Neural cell (in vitro differentiated cells): Measurements from ENCODE around the gene TBC1D16. TPM values are rescaled to one million over a fixed set of nuclear protein-coding genes. Genes with fewer than 3 reads are reported as not detected.

Experiments
- H2AFZ ChIP-seq: fragments of 200-600, 300-800 bp; sonication (generic), shearing (Covaris generic); 2 replicates; pipeline ENCODE4 v1.6.0; 2014; ENCODE audit warnings: low read depth, mild to moderate bottlenecking, antibody characterized with exemption, low read length, moderate library complexity
- H3F3A ChIP-seq: fragments of 200-600 bp; shearing (Covaris generic); 2 replicates; pipeline ENCODE4 v1.6.1; 2016; ENCODE audit warnings: mild to moderate bottlenecking, moderate library complexity, mixed read lengths, antibody characterized with exemption, low read length; ENCODE audit not compliant: insufficient read depth, poor library complexity, severe bottlenecking
- H3K27ac ChIP-seq: fragments of 200-600, 300-800 bp; sonication (generic), shearing (Covaris generic); 2 replicates; pipeline ENCODE4 v1.5.1; 2014; ENCODE audit warnings: mild to moderate bottlenecking, low read length, moderate library complexity
- H3K27me3 ChIP-seq: fragments of 300-800, 200-600 bp; sonication (generic), shearing (Covaris generic); 2 replicates; pipeline ENCODE4 v1.6.0; 2014; ENCODE audit warnings: mild to moderate bottlenecking, low read depth, low read length, moderate library complexity; ENCODE audit not compliant: insufficient read depth
- H3K36me3 ChIP-seq: fragments of 300-800, 200-600 bp; sonication (generic), shearing (Covaris generic); 2 replicates; pipeline ENCODE4 v1.5.1; 2014; ENCODE audit warnings: mild to moderate bottlenecking, antibody characterized with exemption, low read length, moderate library complexity; ENCODE audit not compliant: insufficient read depth
- H3K4me2 ChIP-seq: fragments of 300-800, 200-600 bp; sonication (generic), shearing (Covaris generic); 2 replicates; pipeline ENCODE4 v1.6.0; 2014; ENCODE audit warnings: mild to moderate bottlenecking, low read length
- H3K4me3 ChIP-seq: fragments of 300-800, 200-600 bp; sonication (generic), shearing (Covaris generic); 2 replicates; pipeline ENCODE4 v1.5.1; 2014; ENCODE audit warnings: mild to moderate bottlenecking, low read length, moderate library complexity
- H3K79me2 ChIP-seq: fragments of 200-600 bp; shearing (Covaris generic); replicated peaks from 2 replicates; pipeline ENCODE4 v1.6.0; 2014; ENCODE audit warnings: mild to moderate bottlenecking, low read length, moderate library complexity; ENCODE audit not compliant: insufficient read depth
- H3K9ac ChIP-seq: fragments of 300-800, 200-600 bp; sonication (generic), shearing (Covaris generic); 2 replicates; pipeline ENCODE4 v1.6.1; 2016; ENCODE audit warnings: mild to moderate bottlenecking, low read length, mixed read lengths
- H3K9me2 ChIP-seq: fragments of 200-600 bp; shearing (Covaris generic); 2 replicates; pipeline ENCODE4 v1.6.1; 2016; ENCODE audit warnings: mild to moderate bottlenecking, low read length, mixed read lengths; ENCODE audit not compliant: insufficient read depth
- H3K9me3 ChIP-seq: fragments of 200-600, 300-800 bp; sonication (generic), shearing (Covaris generic); 2 replicates; pipeline ENCODE4 v1.6.1; 2016; ENCODE audit warnings: mild to moderate bottlenecking, mixed run types, low read length, moderate library complexity, mixed read lengths
- H4K20me1 ChIP-seq: fragments of 200-600 bp; shearing (Covaris generic); 2 replicates; pipeline ENCODE4 v1.6.1; 2016; ENCODE audit warnings: mild to moderate bottlenecking, mixed run types; ENCODE audit not compliant: insufficient read depth
- CTCF ChIP-seq: fragments of 450-650 bp; IDR thresholded peaks from 2 replicates; pipeline ENCODE4 v1.5.1; 2014; ENCODE audit warnings: antibody characterized with exemption, mild to moderate bottlenecking, moderate library complexity; ENCODE audit not compliant: poor library complexity, severe bottlenecking
- EP300 ChIP-seq: fragments of 450-650 bp; conservative IDR thresholded peaks from 2 replicates; pipeline ENCODE4 v1.6.1; 2014; ENCODE audit warnings: antibody characterized with exemption, mild to moderate bottlenecking, moderate library complexity; ENCODE audit not compliant: poor library complexity, severe bottlenecking
- EZH2 ChIP-seq: fragments of 200-600, 300-800 bp; shearing (Covaris generic), sonication (generic); IDR thresholded peaks from 2 replicates; pipeline ENCODE4 v1.6.1; 2014; ENCODE audit warnings: antibody characterized with exemption, low read length, borderline replicate concordance, mild to moderate bottlenecking; ENCODE audit not compliant: insufficient read depth, poor library complexity, severe bottlenecking
- MXI1 ChIP-seq: fragments of 450-650 bp; conservative IDR thresholded peaks from 2 replicates; pipeline ENCODE4 v1.6.1; 2014; ENCODE audit warnings: antibody characterized with exemption, mild to moderate bottlenecking; ENCODE audit not compliant: poor library complexity, severe bottlenecking
- POLR2AphosphoS5 ChIP-seq: IDR thresholded peaks from 2 replicates; pipeline ENCODE4 v1.6.1; 2012
- RAD21 ChIP-seq: fragments of 450-650 bp; conservative IDR thresholded peaks from 2 replicates; pipeline ENCODE4 v1.6.1; 2014; ENCODE audit warnings: antibody characterized with exemption, mild to moderate bottlenecking, moderate library complexity
- REST ChIP-seq: IDR thresholded peaks from 2 replicates; pipeline ENCODE4 v1.6.1; 2012; ENCODE audit warnings: borderline replicate concordance
- SMC3 ChIP-seq: fragments of 450-650 bp; conservative IDR thresholded peaks from 2 replicates; pipeline ENCODE4 v1.6.1; 2014; ENCODE audit warnings: antibody characterized with exemption, mild to moderate bottlenecking, moderate library complexity; ENCODE audit not compliant: poor library complexity
- TAF1 ChIP-seq: IDR thresholded peaks from 2 replicates; pipeline ENCODE4 v1.6.1; 2012; ENCODE audit warnings: low read depth
- polyA plus RNA-seq: library from polyadenylated mRNA; depleted of rRNA; stranded (reverse); fragments of >200 nt; gene quantifications from 2 replicates; pipeline ENCODE4 v1.2.3, GENCODE V29; 2014

TBC1D16 gene
- polyA plus RNA-seq, 1 donor from 2014 or later = 19.8 TPM

GRCh38 chr17:80002690-80003490 lies 32.8 kb downstream of the TBC1D16 start:
- no peak overlapping the region for H3K9ac ChIP-seq
- H4K20me1 ChIP-seq = no peaks in the 10 kb centered on the region
- H3K27ac ChIP-seq = no peak overlapping the region
- H3K9me2 ChIP-seq = no peaks in the 10 kb centered on the region
- no peaks in the 10 kb centered on the region for H3K27me3 ChIP-seq
- no peaks in the 10 kb centered on the region for H3K9me3 ChIP-seq
- no peak overlapping the region for H3K4me2 ChIP-seq
- no peaks in the 10 kb centered on the region for H3F3A ChIP-seq
- H3K36me3 ChIP-seq = no peaks in the 10 kb centered on the region
- no peak overlapping the region for H2AFZ ChIP-seq
- H3K4me3 ChIP-seq = no peak overlapping the region
- TF ChIP-seq TAF1 (no peak), REST (no peak), EP300 (no peak), RAD21 (no peak), SMC3 (no peak), EZH2 (no peak), CTCF (no peak), MXI1 (no peak), POLR2AphosphoS5 (no peak)
- H3K79me2 ChIP-seq = no peaks in the 10 kb centered on the region

GRCh38 chr17:80002070-80002641 lies 33.5 kb downstream of the TBC1D16 start:
- Histone ChIP-seq H3K4me2 (no peak overlapping the region), H3K9me2 (no peaks in the 10 kb centered on the region), H2AFZ (no peak overlapping the region), H3K4me3 (no peak overlapping the region), H3K9ac (no peak overlapping the region), H3K27me3 (no peaks in the 10 kb centered on the region), H3K9me3 (no peaks in the 10 kb centered on the region), H3F3A (no peaks in the 10 kb centered on the region), H3K36me3 (no peaks in the 10 kb centered on the region), H3K27ac (no peak overlapping the region), H3K79me2 (no peaks in the 10 kb centered on the region), H4K20me1 (no peaks in the 10 kb centered on the region)
- TF ChIP-seq REST = no peak
- no peak for TF ChIP-seq MXI1
- TF ChIP-seq POLR2AphosphoS5 = no peak
- no peak for TF ChIP-seq TAF1
- TF ChIP-seq EZH2 = no peak
- TF ChIP-seq SMC3 = no peak
- no peak for TF ChIP-seq CTCF
- TF ChIP-seq EP300 = no peak
- TF ChIP-seq RAD21 = no peak
